Epithelial cell of prostate (primary cell): Measurements from ENCODE around the gene YES1.
A peak's percentile ranks its signal among the peaks of the same experiment; 100 is the strongest.

Experiments used
- DNase-seq: peaks from one replicate; pipeline ENCODE4 v3.0.0-alpha.2; 2011; ENCODE audit warnings: low read depth, low spot score
- H3K27ac ChIP-seq: fragments of 450-650 bp; 2 replicates; pipeline ENCODE4 v1.5.1; 2017; ENCODE audit warnings: mild to moderate bottlenecking

The YES1 gene

GRCh38 chr18:811892-812375 lies at the start of gene YES1:
Gene YES1 (minus strand): TSS chr18:812242. CDS start chr18:756827, 55,415 bp downstream.
- peak within 1 kb of the TSS; percentile 93 for H3K27ac ChIP-seq
- DNase-seq: no peak

GRCh38 chr18:857986-858385 lies 45.9 kb upstream of the YES1 start:
- DNase-seq: no peak
- H3K27ac ChIP-seq: no peak overlapping the region

GRCh38 chr18:853471-853870 lies 41.4 kb upstream of the YES1 start:
- no peak overlapping the region for H3K27ac ChIP-seq
- DNase-seq: no peak

- DNase-seq: no peak
- no peak overlapping the region for H3K27ac ChIP-seq
Observed at GRCh38 chr18:850960-851359, 38.9 kb upstream of the YES1 start.

GRCh38 chr18:849021-849420 lies 37.0 kb upstream of the YES1 start:
- no peak for DNase-seq

GRCh38 chr18:848062-848861 lies 36.2 kb upstream of the YES1 start:
- no peak overlapping the region for H3K27ac ChIP-seq
- DNase-seq: no peak

More at GRCh38 chr18:849021-849420, 37.0 kb upstream of the YES1 start:
- H3K27ac ChIP-seq: no peak overlapping the region

- no peak for DNase-seq
- H3K27ac ChIP-seq: peak overlapping the region; percentile 42
Observed at GRCh38 chr18:845152-845819, 33.2 kb upstream of the YES1 start.

GRCh38 chr18:841647-842370 lies 29.8 kb upstream of the YES1 start:
- H3K27ac ChIP-seq: no peak overlapping the region
- DNase-seq: no peak

- no peak for DNase-seq
- H3K27ac ChIP-seq: no peak overlapping the region
Observed at GRCh38 chr18:840516-840915, 28.5 kb upstream of the YES1 start.

GRCh38 chr18:840023-840408 lies 28.0 kb upstream of the YES1 start:
- no peak overlapping the region for H3K27ac ChIP-seq
- no peak for DNase-seq

- DNase-seq: no peak
- no peak overlapping the region for H3K27ac ChIP-seq
Observed at GRCh38 chr18:839224-840022, 27.4 kb upstream of the YES1 start.

GRCh38 chr18:837922-838321 lies 25.9 kb upstream of the YES1 start:
- no peak for DNase-seq
- H3K27ac ChIP-seq: no peak overlapping the region

GRCh38 chr18:834082-834720 lies 22.2 kb upstream of the YES1 start:
- no peak for DNase-seq
- H3K27ac ChIP-seq: no peak overlapping the region

- no peak overlapping the region for H3K27ac ChIP-seq
- DNase-seq: no peak
Observed at GRCh38 chr18:833197-833596, 21.2 kb upstream of the YES1 start.

GRCh38 chr18:832085-832681 lies 20.1 kb upstream of the YES1 start:
- no peak for DNase-seq
- H3K27ac ChIP-seq: no peak overlapping the region

- H3K27ac ChIP-seq: no peak overlapping the region
- no peak for DNase-seq
Observed at GRCh38 chr18:830315-830901, 18.4 kb upstream of the YES1 start.

- no peak for DNase-seq
- no peak overlapping the region for H3K27ac ChIP-seq
Observed at GRCh38 chr18:829432-829831, 17.4 kb upstream of the YES1 start.

- H3K27ac ChIP-seq: no peak overlapping the region
- no peak for DNase-seq
Observed at GRCh38 chr18:827093-827677, 15.1 kb upstream of the YES1 start.
